ENCODE measurements around the gene MRPL30.

Gene MRPL30

GRCh38 chr2:99154643-99155536 is 26.1 kb upstream of the MRPL30 start, which contains the start of the genes LIPT1 and TSGA10:
Gene LIPT1, plus strand, starts transcription at chr2:99154967. Its CDS starts 6,991 bp downstream, at chr2:99161958.
Gene TSGA10, minus strand, starts transcription at chr2:99154942. Its CDS starts 45,503 bp downstream, at chr2:99109439.
- H3K4me3 ChIP-seq (ENCODE audit: low read depth, low read length), result peak within 1 kb of the TSS; percentile 93
- peak within 1 kb of the TSS; percentile 90 for H3K9ac ChIP-seq (ENCODE audit: low read depth, low read length)
- peaks cover 23% of the 10 kb centered on the region for H3K36me3 ChIP-seq (ENCODE audit: control insufficient read depth, insufficient read depth, low read length)
- no peaks in the 10 kb centered on the region for H3K9me3 ChIP-seq (ENCODE audit: control insufficient read depth, insufficient read depth, low read length)
- H3K27me3 ChIP-seq (ENCODE audit: control insufficient read depth, insufficient read depth, low read length), result no peaks in the 10 kb centered on the region
- peak within 1 kb of the TSS; percentile 83 for H3K27ac ChIP-seq (ENCODE audit: low read depth, low read length)
- H3K4me1 ChIP-seq (ENCODE audit: control insufficient read depth, insufficient read depth, low read length), result peaks cover 5% of the 10 kb centered on the region

- H3K4me1 ChIP-seq (ENCODE audit: control insufficient read depth, insufficient read depth, low read length), result peaks cover 5% of the 10 kb centered on the region
- peaks cover 27% of the 10 kb centered on the region for H3K36me3 ChIP-seq (ENCODE audit: control insufficient read depth, insufficient read depth, low read length)
- no peak overlapping the region for H3K4me3 ChIP-seq (ENCODE audit: low read depth, low read length)
Observed at GRCh38 chr2:99156891-99157290, 24.1 kb upstream of the MRPL30 start.

GRCh38 chr2:99158599-99158998 is 22.4 kb upstream of the MRPL30 start:
- no peaks in the 10 kb centered on the region for H3K27me3 ChIP-seq (ENCODE audit: control insufficient read depth, insufficient read depth, low read length)

More at GRCh38 chr2:99156891-99157290, 24.1 kb upstream of the MRPL30 start:
- H3K9me3 ChIP-seq (ENCODE audit: control insufficient read depth, insufficient read depth, low read length), result no peaks in the 10 kb centered on the region
- H3K27me3 ChIP-seq (ENCODE audit: control insufficient read depth, insufficient read depth, low read length), result no peaks in the 10 kb centered on the region
- H3K9ac ChIP-seq (ENCODE audit: low read depth, low read length), result no peak overlapping the region
- no peak overlapping the region for H3K27ac ChIP-seq (ENCODE audit: low read depth, low read length)

GRCh38 chr2:99159594-99159993 is 21.4 kb upstream of the MRPL30 start:
- peaks cover 40% of the 10 kb centered on the region for H3K36me3 ChIP-seq (ENCODE audit: control insufficient read depth, insufficient read depth, low read length)

More at GRCh38 chr2:99158599-99158998, 22.4 kb upstream of the MRPL30 start:
- H3K4me1 ChIP-seq (ENCODE audit: control insufficient read depth, insufficient read depth, low read length), result peaks cover 5% of the 10 kb centered on the region
- no peak overlapping the region for H3K27ac ChIP-seq (ENCODE audit: low read depth, low read length)
- no peak overlapping the region for H3K4me3 ChIP-seq (ENCODE audit: low read depth, low read length)
- no peaks in the 10 kb centered on the region for H3K9me3 ChIP-seq (ENCODE audit: control insufficient read depth, insufficient read depth, low read length)
- H3K9ac ChIP-seq (ENCODE audit: low read depth, low read length), result no peak overlapping the region
- H3K36me3 ChIP-seq (ENCODE audit: control insufficient read depth, insufficient read depth, low read length), result peaks cover 40% of the 10 kb centered on the region

GRCh38 chr2:99166218-99166617 is 14.8 kb upstream of the MRPL30 start:
- no peak overlapping the region for H3K4me3 ChIP-seq (ENCODE audit: low read depth, low read length)
- no peaks in the 10 kb centered on the region for H3K4me1 ChIP-seq (ENCODE audit: control insufficient read depth, insufficient read depth, low read length)
- no peak overlapping the region for H3K9ac ChIP-seq (ENCODE audit: low read depth, low read length)
- H3K36me3 ChIP-seq (ENCODE audit: control insufficient read depth, insufficient read depth, low read length), result peaks cover 60% of the 10 kb centered on the region
- H3K9me3 ChIP-seq (ENCODE audit: control insufficient read depth, insufficient read depth, low read length), result no peaks in the 10 kb centered on the region
- H3K27me3 ChIP-seq (ENCODE audit: control insufficient read depth, insufficient read depth, low read length), result no peaks in the 10 kb centered on the region
- H3K27ac ChIP-seq (ENCODE audit: low read depth, low read length), result no peak overlapping the region

More at GRCh38 chr2:99159594-99159993, 21.4 kb upstream of the MRPL30 start:
- H3K9me3 ChIP-seq (ENCODE audit: control insufficient read depth, insufficient read depth, low read length), result no peaks in the 10 kb centered on the region
- no peak overlapping the region for H3K9ac ChIP-seq (ENCODE audit: low read depth, low read length)
- no peak overlapping the region for H3K27ac ChIP-seq (ENCODE audit: low read depth, low read length)
- H3K27me3 ChIP-seq (ENCODE audit: control insufficient read depth, insufficient read depth, low read length), result no peaks in the 10 kb centered on the region
- H3K4me3 ChIP-seq (ENCODE audit: low read depth, low read length), result no peak overlapping the region
- H3K4me1 ChIP-seq (ENCODE audit: control insufficient read depth, insufficient read depth, low read length), result peaks cover 5% of the 10 kb centered on the region

- Histone ChIP-seq H3K9me3 (ENCODE audit: control insufficient read depth, insufficient read depth, low read length) (no peaks in the 10 kb centered on the region), H3K36me3 (ENCODE audit: control insufficient read depth, insufficient read depth, low read length) (peaks cover 66% of the 10 kb centered on the region), H3K9ac (ENCODE audit: low read depth, low read length) (no peak overlapping the region), H3K27me3 (ENCODE audit: control insufficient read depth, insufficient read depth, low read length) (no peaks in the 10 kb centered on the region), H3K27ac (ENCODE audit: low read depth, low read length) (no peak overlapping the region), H3K4me3 (ENCODE audit: low read depth, low read length) (no peak overlapping the region), H3K4me1 (ENCODE audit: control insufficient read depth, insufficient read depth, low read length) (no peaks in the 10 kb centered on the region)
Observed at GRCh38 chr2:99169534-99169933, 11.4 kb upstream of the MRPL30 start.

- H3K9ac ChIP-seq (ENCODE audit: low read depth, low read length), result no peak overlapping the region
- H3K27ac ChIP-seq (ENCODE audit: low read depth, low read length), result no peak overlapping the region
- no peaks in the 10 kb centered on the region for H3K27me3 ChIP-seq (ENCODE audit: control insufficient read depth, insufficient read depth, low read length)
- H3K9me3 ChIP-seq (ENCODE audit: control insufficient read depth, insufficient read depth, low read length), result no peaks in the 10 kb centered on the region
- H3K4me1 ChIP-seq (ENCODE audit: control insufficient read depth, insufficient read depth, low read length), result no peaks in the 10 kb centered on the region
- no peak overlapping the region for H3K4me3 ChIP-seq (ENCODE audit: low read depth, low read length)
- H3K36me3 ChIP-seq (ENCODE audit: control insufficient read depth, insufficient read depth, low read length), result peaks cover 61% of the 10 kb centered on the region
Observed at GRCh38 chr2:99171377-99172140, 9.4 kb upstream of the MRPL30 start.

- Histone ChIP-seq H3K27ac (ENCODE audit: low read depth, low read length) (peak overlapping the region; percentile 93), H3K4me1 (ENCODE audit: control insufficient read depth, insufficient read depth, low read length) (0 out of 2 replicates have a peak, but pooled peaks cover 3% of the 10 kb centered on the region), H3K27me3 (ENCODE audit: control insufficient read depth, insufficient read depth, low read length) (no peaks in the 10 kb centered on the region), H3K36me3 (ENCODE audit: control insufficient read depth, insufficient read depth, low read length) (peaks cover 4% of the 10 kb centered on the region; the same call in 1 of the 2 replicates), H3K9me3 (ENCODE audit: control insufficient read depth, insufficient read depth, low read length) (no peaks in the 10 kb centered on the region), H3K9ac (ENCODE audit: low read depth, low read length) (peak overlapping the region; percentile 96), H3K4me3 (ENCODE audit: low read depth, low read length) (peak overlapping the region; percentile 99)
Observed at GRCh38 chr2:99181624-99182000, 628 bp downstream of the MRPL30 start.

GRCh38 chr2:99183025-99183424 is 2.0 kb downstream of the MRPL30 start:
- 0 out of 2 replicates have a peak, but pooled peaks cover 3% of the 10 kb centered on the region for H3K4me1 ChIP-seq (ENCODE audit: control insufficient read depth, insufficient read depth, low read length)
- no peak overlapping the region for H3K27ac ChIP-seq (ENCODE audit: low read depth, low read length)
- peaks cover 15% of the 10 kb centered on the region for H3K36me3 ChIP-seq (ENCODE audit: control insufficient read depth, insufficient read depth, low read length)
- H3K9ac ChIP-seq (ENCODE audit: low read depth, low read length), result no peak overlapping the region
- no peak overlapping the region for H3K4me3 ChIP-seq (ENCODE audit: low read depth, low read length)
- no peaks in the 10 kb centered on the region for H3K9me3 ChIP-seq (ENCODE audit: control insufficient read depth, insufficient read depth, low read length)
- no peaks in the 10 kb centered on the region for H3K27me3 ChIP-seq (ENCODE audit: control insufficient read depth, insufficient read depth, low read length)

GRCh38 chr2:99184811-99185210 is 3.8 kb downstream of the MRPL30 start:
- Histone ChIP-seq H3K36me3 (ENCODE audit: control insufficient read depth, insufficient read depth, low read length) (peaks cover 33% of the 10 kb centered on the region), H3K4me3 (ENCODE audit: low read depth, low read length) (no peak overlapping the region), H3K4me1 (ENCODE audit: control insufficient read depth, insufficient read depth, low read length) (0 out of 2 replicates have a peak, but pooled peaks cover 3% of the 10 kb centered on the region), H3K27ac (ENCODE audit: low read depth, low read length) (no peak overlapping the region), H3K27me3 (ENCODE audit: control insufficient read depth, insufficient read depth, low read length) (no peaks in the 10 kb centered on the region), H3K9ac (ENCODE audit: low read depth, low read length) (no peak overlapping the region), H3K9me3 (ENCODE audit: control insufficient read depth, insufficient read depth, low read length) (no peaks in the 10 kb centered on the region)
